Hippocampal formation (tissue), 2 donors: ENCODE measurements around the gene CT45A1.
"Not testable (repeated sequence)": the region's sequence is repeated elsewhere in the genome, so short reads cannot be mapped to it uniquely, and the experiment has no call there.

Source experiments
- DNase-seq, 2 donors: peaks; one replicate each; lab custom pipeline; 2025; lab: John Stamatoyannopoulos, UW

The CT45A1 gene, protein sequence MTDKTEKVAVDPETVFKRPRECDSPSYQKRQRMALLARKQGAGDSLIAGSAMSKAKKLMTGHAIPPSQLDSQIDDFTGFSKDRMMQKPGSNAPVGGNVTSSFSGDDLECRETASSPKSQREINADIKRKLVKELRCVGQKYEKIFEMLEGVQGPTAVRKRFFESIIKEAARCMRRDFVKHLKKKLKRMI

DNA sequence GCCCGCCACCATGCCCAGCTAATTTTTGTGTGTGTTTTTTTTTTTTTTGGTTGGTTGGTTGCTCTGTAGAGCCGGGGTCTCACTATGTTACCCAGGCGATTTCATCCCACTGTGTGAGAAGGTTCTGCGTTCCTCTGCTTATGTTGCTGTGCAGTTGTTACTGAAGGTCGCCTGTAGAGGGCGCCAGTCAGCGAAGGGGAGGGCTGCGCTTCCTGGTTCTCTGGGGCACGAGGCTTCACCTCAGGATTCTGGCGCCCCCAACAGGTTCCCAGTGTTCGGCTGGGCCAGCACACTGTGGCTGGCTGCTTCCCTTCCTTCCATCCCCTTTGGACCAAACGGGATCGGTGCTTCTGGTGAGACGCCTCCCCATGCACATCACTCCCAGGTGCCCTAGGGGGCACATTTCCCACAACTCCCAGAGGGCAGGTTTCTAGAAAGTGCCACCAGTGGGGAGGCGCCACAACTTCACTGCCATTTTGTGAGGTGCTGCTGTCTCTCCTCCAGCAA is at the start of gene CT45A1:
Gene CT45A1 (plus strand): TSS at position 457 of the 507 bp plus-strand sequence. CDS start 5,302 bp downstream, outside the sequence.
- DNase-seq: not testable (repeated sequence)

DNA sequence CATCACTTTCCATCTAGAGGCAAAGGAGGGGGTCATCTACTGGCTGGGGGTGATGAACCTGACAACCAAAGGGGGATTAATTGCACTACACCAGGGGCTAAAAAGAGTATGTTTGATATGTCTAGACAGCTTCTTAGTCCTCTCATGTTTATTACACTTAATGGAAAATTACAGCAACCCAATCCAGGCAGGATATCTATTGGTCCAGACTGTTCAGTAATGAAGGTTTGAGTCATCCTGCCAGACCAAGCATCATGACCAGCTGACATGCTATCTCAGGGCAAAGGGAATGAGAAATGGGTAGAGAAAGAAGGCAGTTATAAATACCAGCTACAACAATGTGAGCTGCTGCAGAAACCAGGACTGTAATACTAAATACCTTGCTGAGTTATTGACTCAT is 40.5 kb upstream of the CT45A1 start:
- not testable (repeated sequence) for DNase-seq

DNA sequence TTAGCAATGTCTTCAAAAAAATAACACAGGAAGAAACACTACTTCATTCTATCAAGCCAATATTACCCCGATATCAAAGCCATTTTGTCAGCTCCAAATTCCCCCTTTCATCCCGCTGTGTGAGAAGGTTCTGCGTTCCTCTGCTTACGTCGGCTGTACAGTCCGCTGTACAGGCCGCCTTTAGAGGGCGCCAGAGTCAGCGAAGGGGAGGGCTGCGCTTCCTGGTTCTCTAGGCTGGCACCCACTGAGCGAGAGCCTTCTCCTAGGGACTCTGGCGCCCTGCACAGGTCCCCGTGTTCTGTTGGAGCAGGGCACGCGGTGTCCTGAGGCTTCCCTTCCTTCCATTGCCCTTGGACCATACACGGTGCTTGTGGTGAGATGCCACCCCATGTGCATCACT is 25.3 kb upstream of the CT45A1 start:
- DNase-seq: no peak

DNA sequence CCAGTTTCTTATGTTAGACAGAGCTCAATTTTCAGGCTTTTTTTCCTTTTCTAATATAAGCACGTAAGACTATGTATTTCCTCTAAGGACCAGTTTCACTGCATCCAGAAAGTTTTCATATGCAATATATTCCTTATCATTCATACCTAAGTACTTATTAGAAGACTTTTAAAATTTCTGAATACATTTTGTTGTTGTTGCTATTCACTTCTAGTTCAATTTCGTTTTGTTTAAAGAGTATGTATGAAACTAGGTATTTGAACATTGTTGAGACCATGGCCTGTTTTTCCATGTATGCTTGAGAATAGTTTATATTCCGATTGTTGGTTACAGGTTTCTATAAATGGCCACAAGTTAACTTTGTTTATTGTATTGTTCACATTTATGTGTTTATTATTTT is 18.0 kb upstream of the CT45A1 start:
- DNase-seq: no peak

DNA sequence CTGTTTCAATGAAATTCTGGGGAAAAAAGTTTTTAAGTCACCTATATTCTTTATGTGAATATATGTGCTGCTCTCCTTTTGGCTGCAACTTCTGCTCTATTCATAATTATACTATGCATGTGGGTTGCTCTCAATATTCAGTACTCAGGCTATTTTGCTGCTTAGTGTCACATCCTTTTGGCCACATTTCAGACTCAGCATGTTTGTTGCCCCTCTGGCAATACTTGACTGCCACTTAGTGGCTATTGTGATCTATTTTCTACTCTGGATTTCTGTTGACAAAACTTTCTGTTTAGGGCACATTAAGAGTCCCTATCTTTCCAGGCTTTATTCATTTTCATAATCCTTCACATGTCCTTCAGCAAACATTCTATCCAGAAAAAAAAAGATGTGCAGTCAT is 15.8 kb upstream of the CT45A1 start:
- DNase-seq: no peak

DNA sequence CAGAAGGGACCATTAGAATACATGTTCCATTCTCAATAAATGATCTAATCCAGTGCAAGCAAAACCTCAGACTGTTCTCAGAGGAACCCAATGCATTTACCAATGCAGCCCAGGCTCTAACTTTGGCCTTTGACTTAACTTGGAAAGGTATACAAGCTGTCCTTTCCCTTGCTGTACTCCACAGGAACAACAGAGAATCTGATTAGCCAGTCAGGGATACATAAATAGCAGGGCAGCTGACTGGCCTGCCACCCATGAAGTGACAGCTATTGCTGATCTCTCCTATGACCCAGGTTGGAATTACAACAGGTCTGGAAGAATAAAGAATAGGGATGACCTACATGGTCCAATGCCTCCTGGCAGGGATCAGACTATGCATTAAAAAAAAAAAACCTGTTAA is 14.5 kb upstream of the CT45A1 start:
- DNase-seq: no peak

DNA sequence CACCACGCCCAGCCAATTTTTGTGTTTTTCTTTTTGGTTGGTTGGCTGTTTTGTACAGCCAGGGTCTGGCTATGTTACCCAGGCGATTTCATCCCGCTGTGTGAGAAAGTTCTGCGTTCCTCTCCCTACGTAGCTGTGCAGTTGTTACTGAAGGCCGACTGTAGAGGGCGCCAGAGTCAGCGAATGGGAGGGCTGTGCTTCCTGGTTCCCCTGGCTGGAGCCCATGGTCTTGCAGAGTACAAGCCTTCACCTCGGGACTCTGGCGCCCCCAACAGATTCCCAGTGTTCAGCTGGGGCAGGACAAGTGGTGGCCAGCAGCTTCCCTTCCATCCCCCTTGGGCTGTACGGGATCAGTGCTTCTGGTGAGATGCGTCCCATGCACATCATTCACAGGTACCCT is 5.6 kb upstream of the CT45A1 start:
- no peak for DNase-seq

DNA sequence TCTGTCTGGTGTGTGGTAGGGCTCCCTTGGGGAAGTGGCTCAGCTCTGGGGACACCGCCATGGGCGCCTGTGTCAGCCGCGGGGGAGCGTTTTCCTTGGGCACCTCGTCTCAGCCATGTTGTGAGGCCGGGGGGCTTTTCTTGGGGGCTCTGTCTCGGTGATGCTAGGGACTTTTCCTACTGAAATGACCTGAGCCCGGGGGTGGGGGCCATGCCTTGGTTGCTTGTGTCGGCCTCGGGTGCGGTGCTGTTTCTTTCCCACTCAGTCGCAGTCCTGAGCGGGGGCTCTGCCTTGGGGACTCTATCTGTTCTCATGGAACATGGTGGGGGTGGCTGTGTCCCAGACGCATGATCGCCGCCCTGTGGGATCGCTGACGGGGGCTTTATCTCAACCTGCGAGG is 356 bp downstream of the CT45A1 start:
- no peak for DNase-seq

DNA sequence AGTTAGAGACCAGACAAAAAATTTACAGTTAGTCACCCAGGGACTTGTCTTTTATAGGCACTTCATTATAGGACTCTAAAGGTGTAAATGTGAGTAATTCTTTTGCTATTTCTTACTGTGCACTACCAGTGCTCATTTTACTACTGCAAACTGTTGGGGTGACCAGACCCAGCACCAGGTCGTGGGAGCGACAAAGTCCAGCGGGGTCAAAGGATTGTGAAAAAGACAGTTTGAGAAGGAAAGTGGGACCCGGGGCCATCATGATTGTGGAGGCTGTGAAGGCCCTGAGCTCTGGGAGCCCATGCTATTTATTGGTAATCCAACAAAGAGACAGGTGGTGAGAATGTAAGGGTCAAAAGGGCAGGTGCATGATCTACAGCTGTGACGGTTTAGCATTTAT is 21.2 kb downstream of the CT45A1 start:
- not testable (repeated sequence) for DNase-seq

DNA sequence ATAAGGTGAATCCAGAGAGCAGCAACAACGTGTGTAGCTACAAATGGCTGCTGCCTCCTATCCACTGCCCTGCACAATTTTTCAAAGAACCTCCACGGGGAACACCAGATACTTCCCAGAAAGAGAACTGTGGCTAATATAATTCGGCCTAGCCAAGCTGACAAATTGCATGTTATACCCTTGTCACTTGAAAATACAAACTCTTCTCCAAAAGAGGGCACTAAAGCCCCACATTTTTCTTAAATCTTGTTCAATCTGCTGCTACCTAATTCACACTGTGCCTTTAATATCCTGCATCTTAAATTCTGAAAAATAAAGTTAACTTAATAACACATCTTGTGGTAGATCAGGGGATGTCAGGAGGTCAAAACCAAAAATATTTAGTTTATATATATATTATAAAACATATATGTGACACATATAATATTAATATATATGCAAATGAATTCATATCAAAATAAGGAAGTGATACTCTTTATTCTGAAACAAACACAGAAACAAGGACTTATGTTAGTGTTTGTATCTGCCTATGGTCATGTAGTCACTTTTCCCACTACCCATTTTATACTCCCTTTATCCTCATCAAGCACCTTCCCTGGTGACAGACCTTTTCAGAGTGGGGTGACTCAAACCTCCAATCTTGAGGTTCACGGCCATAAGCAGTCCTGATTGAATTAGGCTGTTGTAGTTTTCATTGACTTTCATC is 24.1 kb downstream of the CT45A1 start:
- DNase-seq: no peak

DNA sequence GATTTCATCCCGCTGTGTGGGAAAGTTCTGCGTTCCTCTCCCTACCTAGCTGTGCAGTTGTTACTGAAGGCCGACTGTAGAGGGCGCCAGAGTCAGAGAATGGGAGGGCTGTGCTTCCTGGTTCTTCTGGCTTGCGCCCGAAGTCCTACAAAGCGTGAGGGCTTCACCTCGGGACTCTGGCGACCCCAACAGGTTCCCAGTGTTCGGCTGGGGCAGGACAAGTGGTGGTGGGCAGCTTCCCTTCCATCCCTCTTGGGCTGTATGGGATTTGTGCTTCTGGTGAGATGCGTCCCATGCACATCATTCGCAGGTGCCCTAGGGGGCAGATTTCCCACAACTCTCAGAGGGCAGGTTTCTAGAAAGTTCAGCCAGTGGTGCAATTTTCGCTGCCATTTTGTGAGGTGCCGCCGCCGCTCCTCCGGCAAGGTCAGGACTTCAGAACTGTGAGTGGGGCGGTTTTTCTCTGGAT is 27.3 kb downstream of the CT45A1 start:
- DNase-seq: no peak

DNA sequence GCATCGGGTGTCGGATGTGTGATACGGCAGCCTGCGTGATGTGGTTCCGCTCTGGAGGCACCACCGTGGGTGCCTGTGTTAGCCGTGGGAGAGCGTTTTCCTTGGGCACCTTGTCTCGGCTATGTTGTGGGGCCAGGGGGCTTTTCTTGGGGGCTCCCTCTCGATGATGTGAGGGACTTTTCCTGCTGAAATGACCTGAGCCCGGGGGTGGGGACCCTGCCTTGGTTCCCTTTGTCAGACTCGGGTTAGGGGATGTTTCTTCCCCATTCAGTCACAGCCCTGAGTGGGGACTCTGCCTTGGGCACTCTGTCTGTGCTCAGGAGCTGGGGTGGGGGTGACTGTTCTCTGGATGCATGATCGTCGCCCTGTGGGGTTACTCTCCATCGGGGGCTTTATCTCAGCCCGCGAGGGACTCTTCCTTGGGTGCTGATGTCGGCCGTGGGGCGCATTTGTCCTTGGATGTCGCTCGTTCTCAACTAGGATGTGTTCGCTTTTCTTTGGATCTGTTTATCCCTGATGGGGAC is 27.8 kb downstream of the CT45A1 start:
- no peak for DNase-seq

DNA sequence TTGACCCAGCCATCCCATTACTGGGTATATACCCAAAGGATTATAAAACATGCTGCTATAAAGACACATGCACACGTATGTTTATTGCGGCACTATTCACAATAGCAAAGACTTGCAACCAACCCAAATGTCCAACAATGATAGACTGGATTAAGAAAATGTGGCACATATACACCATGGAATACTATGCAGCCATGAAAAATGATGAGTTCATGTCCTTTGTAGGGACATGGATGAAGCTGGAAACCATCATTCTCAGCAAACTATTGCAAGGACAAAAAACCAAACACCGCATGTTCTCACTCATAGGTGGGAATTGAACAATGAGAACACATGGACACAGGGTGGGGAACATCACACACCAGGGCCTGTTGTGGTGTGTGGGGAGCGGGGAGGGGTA is 31.3 kb downstream of the CT45A1 start:
- not testable (repeated sequence) for DNase-seq

DNA sequence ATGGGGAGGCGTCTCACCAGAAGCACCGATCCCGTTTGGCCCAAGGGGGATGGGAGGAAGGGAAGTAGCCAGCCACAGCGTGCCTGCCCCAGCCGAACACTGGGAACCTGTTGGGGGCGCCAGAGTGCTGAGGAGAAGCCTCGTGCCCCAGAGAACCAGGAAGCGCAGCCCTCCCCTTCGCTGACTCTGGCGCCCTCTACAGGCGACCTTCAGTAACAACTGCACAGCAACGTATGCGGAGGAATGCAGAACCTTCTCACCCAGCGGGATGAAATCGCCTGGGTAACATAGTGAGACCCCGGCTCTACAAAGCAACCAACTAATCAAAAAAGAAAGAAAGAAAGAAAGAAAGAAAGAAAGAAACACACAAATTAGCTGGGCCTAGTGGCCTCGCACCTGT is 54.7 kb downstream of the CT45A1 start, which contains the start of gene CT45A3:
Gene CT45A3 (minus strand): TSS at position 101 of the 400 bp plus-strand sequence. CDS start 3,747 bp downstream, outside the sequence.
- DNase-seq: not testable (repeated sequence)
